Mesendoderm (in vitro differentiated cells): ENCODE results near the gene TMEM63B.

Experiments
- DNase-seq: peaks from one replicate; pipeline ENCODE4 v3.0.0; 2013
- H2AK5ac ChIP-seq: 2 replicates; pipeline ENCODE4 v1.6.1; 2013; ENCODE audit warnings: low read length, inconsistent platforms
- H2BK120ac ChIP-seq: 2 replicates; pipeline ENCODE4 v1.6.1; 2013; ENCODE audit warnings: low read depth, mild to moderate bottlenecking, low read length, moderate library complexity, mixed read lengths
- H2BK15ac ChIP-seq: replicated peaks from 2 replicates; pipeline ENCODE4 v1.6.1; 2013; ENCODE audit warnings: low read depth, mild to moderate bottlenecking, moderate library complexity
- H2BK5ac ChIP-seq: 2 replicates; pipeline ENCODE4 v1.6.1; 2013; ENCODE audit warnings: low read length, inconsistent platforms
- H3K18ac ChIP-seq: 2 replicates; pipeline ENCODE4 v1.6.1; 2013; ENCODE audit warnings: mild to moderate bottlenecking, low read length, mixed read lengths
- H3K23ac ChIP-seq: one replicate; pipeline ENCODE4 v1.6.1; 2013; ENCODE audit warnings: low read length
- H3K27ac ChIP-seq: 2 replicates; pipeline ENCODE4 v1.5.1; 2013; ENCODE audit warnings: low read depth, mild to moderate bottlenecking, inconsistent platforms, low read length, moderate library complexity
- H3K27me3 ChIP-seq: 2 replicates; pipeline ENCODE4 v1.6.1; 2013; ENCODE audit warnings: low read length, control low read depth, mild to moderate bottlenecking, inconsistent platforms; ENCODE audit not compliant: insufficient read depth, poor library complexity
- H3K36me3 ChIP-seq: 2 replicates; pipeline ENCODE4 v1.6.1; 2013; ENCODE audit warnings: low read length, inconsistent platforms; ENCODE audit not compliant: control insufficient read depth, insufficient read depth
- H3K4ac ChIP-seq: one replicate; pipeline ENCODE4 v1.6.1; 2013; ENCODE audit warnings: low read depth, mild to moderate bottlenecking, low read length, moderate library complexity
- H3K4me1 ChIP-seq: 2 replicates; pipeline ENCODE4 v1.6.1; 2013; ENCODE audit warnings: low read depth, low read length, inconsistent platforms; ENCODE audit not compliant: control insufficient read depth
- H3K4me2 ChIP-seq: 2 replicates; pipeline ENCODE4 v1.6.1; 2013; ENCODE audit warnings: low read length
- H3K4me3 ChIP-seq: 2 replicates; pipeline ENCODE4 v1.5.1; 2013; ENCODE audit warnings: mild to moderate bottlenecking, low read length
- H3K56ac ChIP-seq: one replicate; pipeline ENCODE4 v1.6.1; 2013; ENCODE audit warnings: low read length
- H3K79me1 ChIP-seq: 2 replicates; pipeline ENCODE4 v1.6.1; 2013; ENCODE audit warnings: low read length, inconsistent platforms
- H3K79me2 ChIP-seq: 2 replicates; pipeline ENCODE4 v1.6.1; 2013; ENCODE audit warnings: mild to moderate bottlenecking, low read length; ENCODE audit not compliant: control insufficient read depth, insufficient read depth
- H3K9ac ChIP-seq: 2 replicates; pipeline ENCODE4 v1.6.1; 2013; ENCODE audit warnings: low read length, inconsistent platforms
- H4K5ac ChIP-seq: one replicate; pipeline ENCODE4 v1.6.1; 2013; ENCODE audit warnings: low read length
- H4K8ac ChIP-seq: one replicate; pipeline ENCODE4 v1.6.1; 2013; ENCODE audit warnings: low read depth, mild to moderate bottlenecking, control low read depth, low read length, moderate library complexity
- WGBS: extraction: QIAGEN DNeasy Blood & Tissue Kit; methylation state at CpG from one replicate; pipeline ENCODE4 v1.1.7; 2013; ENCODE audit warnings: low lambda C conversion rate, missing lambda C conversion rate; ENCODE audit not compliant: insufficient coverage; ENCODE audit errors: extremely low coverage; 5-methylcytosine and 5-hydroxymethylcytosine counted together

TMEM63B gene

GRCh38 chr6:44167567-44167966, 40.2 kb downstream of the TMEM63B start:
- Histone ChIP-seq H2BK5ac (no peak overlapping the region), H3K4ac (no peak overlapping the region), H3K79me1 (no peaks in the 10 kb centered on the region), H3K79me2 (no peaks in the 10 kb centered on the region), H2AK5ac (no peak overlapping the region), H3K4me3 (no peak overlapping the region), H3K4me1 (peaks cover 5% of the 10 kb centered on the region), H3K56ac (no peak overlapping the region), H3K23ac (no peak overlapping the region), H2BK120ac (no peak overlapping the region), H4K5ac (no peak overlapping the region), H3K27ac (no peak overlapping the region), H3K27me3 (no peaks in the 10 kb centered on the region), H3K18ac (no peak overlapping the region), H3K9ac (no peak overlapping the region), H3K4me2 (no peak overlapping the region), H4K8ac (no peak overlapping the region), H3K36me3 (no peaks in the 10 kb centered on the region), H2BK15ac (no peak overlapping the region)
- whole genome bisulfite sequencing = no CpG with 5 or more reads among the region's 1 CpG
- no peak for DNase-seq

DNA sequence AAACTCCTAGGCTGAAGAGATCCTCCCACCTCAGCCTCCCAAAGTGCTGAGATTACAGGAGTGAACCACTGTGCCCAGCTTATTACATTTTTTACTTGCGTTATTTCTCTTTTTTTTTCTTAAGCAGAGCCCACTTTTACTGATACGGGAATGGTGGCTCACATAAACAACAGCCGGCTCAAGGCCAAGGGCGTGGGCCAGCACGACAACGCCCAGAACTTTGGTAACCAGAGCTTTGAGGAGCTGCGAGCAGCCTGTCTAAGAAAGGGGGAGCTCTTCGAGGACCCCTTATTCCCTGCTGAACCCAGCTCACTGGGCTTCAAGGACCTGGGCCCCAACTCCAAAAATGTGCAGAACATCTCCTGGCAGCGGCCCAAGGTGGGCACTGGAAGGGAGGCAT, 41.8 kb downstream of the TMEM63B start:
- Histone ChIP-seq H3K36me3 (no peaks in the 10 kb centered on the region), H4K5ac (no peak overlapping the region), H3K79me1 (no peaks in the 10 kb centered on the region), H4K8ac (no peak overlapping the region), H3K18ac (no peak overlapping the region), H3K79me2 (no peaks in the 10 kb centered on the region), H3K4me1 (peaks cover 5% of the 10 kb centered on the region), H3K56ac (no peak overlapping the region), H3K27ac (no peak overlapping the region), H2BK15ac (no peak overlapping the region), H2BK5ac (no peak overlapping the region), H2AK5ac (no peak overlapping the region), H3K4ac (no peak overlapping the region), H3K4me2 (no peak overlapping the region), H3K4me3 (no peak overlapping the region), H3K9ac (no peak overlapping the region), H3K27me3 (no peaks in the 10 kb centered on the region), H3K23ac (no peak overlapping the region), H2BK120ac (no peak overlapping the region)
- no CpG with 5 or more reads among the region's 9 CpGs for WGBS
- no peak for DNase-seq

- Histone ChIP-seq H4K8ac (no peak overlapping the region), H3K4me2 (no peak overlapping the region), H3K27ac (no peak overlapping the region), H3K9ac (no peak overlapping the region), H4K5ac (no peak overlapping the region), H3K36me3 (no peaks in the 10 kb centered on the region), H3K4ac (no peak overlapping the region), H2AK5ac (no peak overlapping the region), H2BK120ac (no peak overlapping the region), H3K23ac (no peak overlapping the region), H3K56ac (no peak overlapping the region), H3K27me3 (no peaks in the 10 kb centered on the region), H2BK15ac (no peak overlapping the region), H2BK5ac (no peak overlapping the region), H3K79me1 (no peaks in the 10 kb centered on the region), H3K18ac (no peak overlapping the region), H3K4me1 (peaks cover 5% of the 10 kb centered on the region), H3K79me2 (no peaks in the 10 kb centered on the region), H3K4me3 (no peak overlapping the region)
- WGBS = no CpG with 5 or more reads among the region's 10 CpGs
- no peak for DNase-seq
These were observed 42.7 kb downstream of the TMEM63B start for GRCh38 chr6:44169886-44170570.

- Histone ChIP-seq H2AK5ac (no peak overlapping the region), H4K5ac (no peak overlapping the region), H2BK120ac (no peak overlapping the region), H2BK5ac (no peak overlapping the region), H3K36me3 (no peaks in the 10 kb centered on the region), H3K4ac (no peak overlapping the region), H3K56ac (no peak overlapping the region), H3K4me1 (no peaks in the 10 kb centered on the region), H3K18ac (no peak overlapping the region), H3K79me2 (no peaks in the 10 kb centered on the region), H3K4me2 (no peak overlapping the region), H3K23ac (no peak overlapping the region), H3K4me3 (no peak overlapping the region), H4K8ac (no peak overlapping the region), H3K27ac (no peak overlapping the region), H3K79me1 (no peaks in the 10 kb centered on the region), H2BK15ac (no peak overlapping the region), H3K9ac (no peak overlapping the region), H3K27me3 (no peaks in the 10 kb centered on the region)
- no peak for DNase-seq
- WGBS = no CpG with 5 or more reads among the region's 12 CpGs
These were observed 44.7 kb downstream of the TMEM63B start for GRCh38 chr6:44171899-44172546.

DNA sequence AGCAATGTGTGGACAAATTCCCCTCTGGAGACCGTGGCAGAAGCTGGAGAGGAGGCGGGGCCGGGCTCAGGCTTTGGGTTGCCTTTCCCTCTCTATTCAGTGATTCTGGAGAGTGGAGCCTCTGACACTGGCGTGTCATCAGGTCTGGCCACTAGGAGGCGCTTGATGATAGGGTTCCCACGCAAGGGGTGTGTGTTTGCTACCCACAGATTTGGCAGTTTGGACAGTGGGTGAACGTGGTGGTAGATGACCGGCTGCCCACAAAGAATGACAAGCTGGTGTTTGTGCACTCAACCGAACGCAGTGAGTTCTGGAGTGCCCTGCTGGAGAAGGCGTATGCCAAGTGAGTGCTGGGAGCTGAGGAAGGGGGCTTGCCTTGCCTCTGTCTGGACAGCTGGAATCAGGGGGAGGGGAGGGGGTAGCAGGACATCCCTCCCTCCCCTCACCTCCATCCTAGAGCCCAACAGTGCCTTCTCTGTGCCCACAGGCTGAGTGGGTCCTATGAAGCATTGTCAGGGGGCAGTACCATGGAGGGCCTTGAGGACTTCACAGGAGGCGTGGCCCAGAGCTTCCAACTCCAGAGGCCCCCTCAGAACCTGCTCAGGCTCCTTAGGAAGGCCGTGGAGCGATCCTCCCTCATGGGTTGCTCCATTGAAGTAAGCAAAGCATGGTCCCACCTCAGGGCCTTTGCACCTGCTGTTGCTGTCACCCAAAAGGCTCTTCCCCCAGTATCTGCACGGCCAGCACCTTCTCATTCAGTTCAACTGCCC, 45.6 kb downstream of the TMEM63B start:
- Histone ChIP-seq H2BK15ac (no peak overlapping the region), H2BK120ac (no peak overlapping the region), H3K4ac (no peak overlapping the region), H3K4me2 (no peak overlapping the region), H3K4me1 (no peaks in the 10 kb centered on the region), H3K23ac (no peak overlapping the region), H3K27ac (no peak overlapping the region), H2AK5ac (no peak overlapping the region), H3K79me2 (no peaks in the 10 kb centered on the region), H2BK5ac (no peak overlapping the region), H3K56ac (no peak overlapping the region), H4K8ac (no peak overlapping the region), H3K4me3 (no peak overlapping the region), H3K79me1 (no peaks in the 10 kb centered on the region), H3K36me3 (no peaks in the 10 kb centered on the region), H3K9ac (no peak overlapping the region), H4K5ac (no peak overlapping the region), H3K27me3 (no peaks in the 10 kb centered on the region), H3K18ac (no peak overlapping the region)
- no CpG with 5 or more reads among the region's 15 CpGs for WGBS
- peak; percentile 69 for DNase-seq
